Spleen (tissue), 11 donors: ENCODE measurements around the gene CHD2. TPM values are rescaled to one million over a fixed set of nuclear protein-coding genes. Genes with fewer than 3 reads are reported as not detected.

Experiments
- DNase-seq: peaks from one replicate; pipeline ENCODE4 v3.0.0-alpha.2; 2020
- H3K27ac ChIP-seq, 8 donors: fragments of 200-600 bp; sonication (generic) in 7 of 8; 1 replicate in 4 of 8; 2 replicates in 4 of 8; pipeline versions ENCODE4 v1.5.0 to v1.8.0; 2016 to 2021; ENCODE audit warnings: inconsistent platforms in 4 of 8, mild to moderate bottlenecking in 4 of 8, moderate library complexity in 1 of 8
- H3K27me3 ChIP-seq, 7 donors: fragments of 200-600 bp; sonication (generic) in 6 of 7; replicated peaks in 1 of 7; 1 replicate in 4 of 7; 2 replicates in 3 of 7; pipeline versions ENCODE4 v1.5.0 to v1.8.0; 2016 to 2021; ENCODE audit warnings: inconsistent platforms in 3 of 7, mild to moderate bottlenecking in 1 of 7
- H3K36me3 ChIP-seq, 6 donors: fragments of 200-600 bp; sonication (generic) in 5 of 6; 1 replicate in 4 of 6; 2 replicates in 2 of 6; pipeline versions ENCODE4 v1.5.0 to v1.8.0; 2016 to 2021; ENCODE audit warnings: inconsistent platforms in 2 of 6
- H3K4me1 ChIP-seq, 6 donors: fragments of 200-600 bp; sonication (generic) in 5 of 6; 1 replicate in 3 of 6; 2 replicates in 3 of 6; pipeline versions ENCODE4 v1.5.0 to v1.8.0; 2016 to 2021; ENCODE audit warnings: inconsistent platforms in 3 of 6
- H3K4me3 ChIP-seq, 8 donors: fragments of 200-600 bp; sonication (generic) in 7 of 8; 1 replicate in 4 of 8; 2 replicates in 4 of 8; pipeline versions ENCODE4 v1.5.0 to v1.8.0; 2016 to 2021; ENCODE audit warnings: inconsistent platforms in 4 of 8, mild to moderate bottlenecking in 4 of 8, moderate library complexity in 2 of 8
- H3K9me3 ChIP-seq, 8 donors: fragments of 200-600 bp; sonication (generic) in 7 of 8; 1 replicate in 4 of 8; 2 replicates in 4 of 8; pipeline versions ENCODE4 v1.5.0 to v1.8.0; 2016 to 2021; ENCODE audit warnings: inconsistent platforms in 4 of 8
- CTCF ChIP-seq, 11 experiments: fragments of 200-600 bp in 7 of 11; fragments of 450-650 bp in 4 of 11; sonication (generic) in 4 of 11; IDR thresholded peaks in 8 of 11; conservative IDR thresholded peaks in 3 of 11; 1 replicate in 7 of 11; 2 replicates in 4 of 11; pipeline versions ENCODE4 v1.4.0 to v1.8.0; 2016 to 2021; ENCODE audit warnings: antibody characterized with exemption in 11 of 11, inconsistent platforms in 4 of 11, mild to moderate bottlenecking in 1 of 11
- POLR2A ChIP-seq, 3 donors: fragments of 450-650 bp; IDR thresholded peaks; one replicate each; pipeline ENCODE4 v1.5.1; 2017; ENCODE audit warnings: antibody characterized with exemption in 3 of 3, mild to moderate bottlenecking in 1 of 3
- POLR2AphosphoS5 ChIP-seq, 3 donors: sonication (generic); formaldehyde crosslinking; IDR thresholded peaks; one replicate each; pipeline ENCODE4 v1.5.1; 2017; ENCODE audit warnings: antibody characterized with exemption in 3 of 3
- WGBS, 5 donors: extraction: QIAGEN DNeasy Blood & Tissue Kit in 3 of 5; methylation state at CpG; one replicate each; pipeline versions ENCODE4 v1.1.5 to v1.1.7; 2013 to 2018; 5-methylcytosine and 5-hydroxymethylcytosine counted together
- intact Hi-C: fragments of 100-400 bp; cut with DNase I; formaldehyde crosslinking; loops from one replicate; pipeline ENCODE4 v1.15.0; 2023; ENCODE audit warnings: low total_unique reads
- polyA plus RNA-seq, 3 donors: library from polyadenylated mRNA; stranded (reverse); fragments of 200-250 nt; gene quantifications; one replicate each; pipeline ENCODE4 v1.2.1, GENCODE V29; 2013
- total RNA-seq, 7 donors: library from RNA; depleted of rRNA in 3 of 7; stranded (reverse); fragments of >200 nt in 3 of 7; fragmentation: NEBNext Ultra II Directional in 4 of 7; extraction: Animal tissue kit (Norgen Biotek cat#: 25700) in 4 of 7; gene quantifications; one replicate each; pipeline versions ENCODE4 v1.1.0 to v1.2.1, GENCODE V29; 2016 to 2021
- donor health status: healthy with polysubstance abuse.
- donor health status: DM: no; HTN: no; CAD: no; lungs with moderate emphysema.
- donor health status: DM: no; HTN: no; CAD: no.
- donor health status: Bipolar disorder and iron deficiency.
- donor health status: healthy.
- donor health status: DM: no; HTN: no; CAD: no.
- donor health status: DM: yes; HTN: yes; CAD: no.

Gene CHD2
- total and polyA plus RNA-seq, 10 donors = 37.3 to 232 (median 170) TPM

GRCh38 chr15:93056836-93057235 is 156.7 kb downstream of the CHD2 start:
- H3K36me3 ChIP-seq = no peaks in the 10 kb centered on the region
- WGBS, 5 donors = 76 to 91% (median 90%) methylated on average over 6 to 7 of the region's 7 CpGs
- H3K27me3 ChIP-seq = peaks cover 0 to 15% (median 0%) of the 10 kb centered on the region in 7 donors
- DNase-seq = no peak
- peaks cover 0 to 10% (median 0%) of the 10 kb centered on the region in 6 donors for H3K4me1 ChIP-seq
- H3K9me3 ChIP-seq = no peaks in the 10 kb centered on the region
- intact Hi-C loops = no loop called here
- H3K27ac ChIP-seq = no peak overlapping the region
- no peak overlapping the region for H3K4me3 ChIP-seq
- TF ChIP-seq CTCF (IDR thresholded peaks at IDR 0.05 in 8 of 11, conservative IDR thresholded peaks at IDR 0.05 in 3 of 11) = no peak
- no peak for TF ChIP-seq POLR2AphosphoS5 (IDR thresholded peaks at IDR 0.05)
- no peak for TF ChIP-seq POLR2A (IDR thresholded peaks at IDR 0.05)

GRCh38 chr15:93057618-93058017 is 157.5 kb downstream of the CHD2 start:
- intact Hi-C loops = no loop called here
- H3K4me3 ChIP-seq = no peak overlapping the region
- no peaks in the 10 kb centered on the region for H3K9me3 ChIP-seq
- TF ChIP-seq CTCF (IDR thresholded peaks at IDR 0.05 in 8 of 11, conservative IDR thresholded peaks at IDR 0.05 in 3 of 11) (no peak), POLR2A (IDR thresholded peaks at IDR 0.05) (no peak), POLR2AphosphoS5 (IDR thresholded peaks at IDR 0.05) (no peak)
- DNase-seq = no peak
- peaks cover 0 to 15% (median 0%) of the 10 kb centered on the region in 7 donors for H3K27me3 ChIP-seq
- no peaks in the 10 kb centered on the region for H3K36me3 ChIP-seq
- WGBS, 5 donors = 56 to 76% (median 66%) methylated on average over 8 of the region's 8 CpGs
- H3K4me1 ChIP-seq = peaks cover 0 to 10% (median 0%) of the 10 kb centered on the region in 6 donors
- no peak overlapping the region for H3K27ac ChIP-seq

- 71 to 88% (median 75%) methylated on average over 8 of the region's 8 CpGs for WGBS, 5 donors
- intact Hi-C loops = no loop called here
Observed at GRCh38 chr15:93058128-93058527, 158.0 kb downstream of the CHD2 start.

GRCh38 chr15:93058904-93059427 is 158.8 kb downstream of the CHD2 start:
- Histone ChIP-seq H3K36me3 (no peaks in the 10 kb centered on the region), H3K4me1 (peaks cover 0 to 10% (median 0%) of the 10 kb centered on the region in 6 donors), H3K27ac (no peak overlapping the region), H3K4me3 (no peak overlapping the region), H3K9me3 (no peaks in the 10 kb centered on the region), H3K27me3 (peaks cover 0 to 25% (median 1%) of the 10 kb centered on the region in 7 donors)
- TF ChIP-seq CTCF (IDR thresholded peaks at IDR 0.05 in 8 of 11, conservative IDR thresholded peaks at IDR 0.05 in 3 of 11) = no peak
- no peak for TF ChIP-seq POLR2A (IDR thresholded peaks at IDR 0.05)
- TF ChIP-seq POLR2AphosphoS5 (IDR thresholded peaks at IDR 0.05) = no peak
- 76 to 84% (median 81%) methylated on average over 18 of the region's 18 CpGs for WGBS, 5 donors
- intact Hi-C loops = no loop called here
- DNase-seq = no peak

More at GRCh38 chr15:93058128-93058527, 158.0 kb downstream of the CHD2 start:
- Histone ChIP-seq H3K4me3 (no peak overlapping the region), H3K4me1 (peaks cover 0 to 10% (median 0%) of the 10 kb centered on the region in 6 donors), H3K9me3 (no peaks in the 10 kb centered on the region), H3K27me3 (peaks cover 0 to 17% (median 0%) of the 10 kb centered on the region in 7 donors), H3K27ac (no peak overlapping the region), H3K36me3 (no peaks in the 10 kb centered on the region)
- no peak for TF ChIP-seq POLR2A (IDR thresholded peaks at IDR 0.05)
- no peak for DNase-seq
